ENCODE results near the gene BMF.

DNA sequence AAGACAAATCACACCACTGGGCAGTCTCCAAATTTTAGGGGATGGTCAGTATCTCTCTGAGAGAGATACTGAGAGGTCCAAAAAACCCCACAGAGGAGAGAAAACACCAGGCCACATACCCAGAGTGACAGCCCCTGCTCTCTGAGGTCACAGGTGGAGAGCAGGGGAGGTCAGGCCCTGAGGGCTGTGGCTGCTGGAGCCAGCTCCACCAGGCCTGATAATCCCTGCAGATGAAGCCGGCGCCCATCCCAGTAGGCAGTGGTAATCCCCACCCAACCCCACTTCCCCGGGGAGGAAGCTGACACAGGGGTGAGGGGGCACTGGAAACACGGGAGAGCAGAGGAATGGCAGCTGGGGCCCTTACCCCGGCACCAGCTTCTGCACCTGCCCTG, 38.5 kb downstream of the BMF start:
- TF ChIP-seq POLR2A (IDR thresholded peaks at IDR 0.05; ENCODE audit: low read depth, low read length) (no peak), POLR2AphosphoS5 (IDR thresholded peaks at IDR 0.05; ENCODE audit: low read depth, low read length) (no peak), TAF1 (IDR thresholded peaks at IDR 0.05; ENCODE audit: borderline replicate concordance, low read depth, low read length) (no peak)

Data from GM12892 (cell line).